ENCODE measurements around the gene MB21D2.
"Not testable (repeated sequence)": the region's sequence is repeated elsewhere in the genome, so short reads cannot be mapped to it uniquely, and the experiment has no call there.

Gene MB21D2

DNA sequence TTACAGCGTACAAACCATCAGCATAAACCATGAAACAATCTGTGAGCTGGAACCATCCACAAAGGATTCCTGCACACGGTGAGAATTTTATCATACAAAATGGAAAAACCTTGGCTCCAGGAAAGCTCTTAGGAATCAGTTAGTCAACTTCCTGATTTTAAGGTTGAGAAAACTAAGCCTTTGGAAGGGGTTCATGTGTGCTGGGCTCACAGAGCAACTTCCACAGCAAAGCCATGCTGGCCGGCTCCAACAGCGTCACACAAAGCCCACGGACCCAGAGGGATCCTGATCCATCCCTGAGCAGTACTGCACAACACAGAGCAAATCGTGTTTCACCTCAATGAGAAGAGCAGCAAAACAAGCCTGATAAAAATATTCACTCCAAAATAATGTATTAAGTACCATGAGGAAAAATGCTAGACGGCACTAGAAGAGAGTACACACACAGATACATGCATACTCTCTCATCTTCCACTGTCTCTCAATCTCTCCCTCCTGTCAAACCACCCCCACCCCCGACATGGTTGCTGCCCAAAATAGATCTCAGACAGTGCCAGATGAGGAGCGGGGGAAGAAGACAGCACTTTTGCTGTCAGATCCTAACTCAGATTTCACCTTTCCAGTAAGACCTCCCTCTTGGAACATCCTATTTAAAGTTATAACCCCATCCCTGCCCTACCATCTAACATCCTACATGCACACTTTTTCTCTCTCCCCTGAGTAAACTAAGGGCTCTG lies 58.6 kb downstream of the MB21D2 start:
- DNase-seq: no peak

DNA sequence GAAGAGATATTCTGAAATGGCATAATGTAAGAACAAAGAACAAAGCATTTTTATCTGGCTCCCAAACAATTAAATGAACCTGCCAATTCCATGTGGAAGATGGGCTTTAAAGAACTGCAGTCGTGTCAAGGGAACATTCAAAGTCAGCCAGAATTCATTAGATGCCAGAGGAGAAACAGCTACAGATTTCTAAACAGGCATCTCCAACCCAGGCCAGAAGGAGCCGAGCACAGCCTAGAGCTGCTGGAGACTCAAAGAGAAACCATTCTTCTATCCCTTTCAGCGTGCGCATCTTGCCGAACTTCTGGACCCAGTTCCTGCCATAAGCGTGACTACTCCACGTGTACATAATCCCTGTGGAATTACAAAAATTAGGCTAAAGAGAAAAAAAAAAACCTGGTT lies 60.4 kb downstream of the MB21D2 start:
- no peak for DNase-seq

DNA sequence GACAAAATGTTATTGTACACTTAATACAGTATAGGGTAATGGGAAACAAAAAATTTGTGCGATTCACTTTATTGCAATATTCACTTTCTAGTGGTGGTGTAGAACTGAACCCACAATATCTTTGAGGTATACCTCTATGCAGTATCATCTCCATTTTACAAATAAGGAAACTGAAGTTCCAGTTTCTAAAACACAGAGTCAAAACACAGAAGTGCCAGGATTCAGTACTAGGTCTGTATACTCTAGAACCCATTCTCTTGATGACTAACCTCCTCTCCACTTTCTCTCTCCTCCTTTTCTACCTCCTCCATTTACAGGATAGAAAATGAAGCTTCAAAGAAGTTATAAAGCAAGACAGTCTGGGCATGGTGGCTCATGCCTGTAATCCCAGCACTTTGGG lies 62.2 kb downstream of the MB21D2 start:
- DNase-seq: no peak

DNA sequence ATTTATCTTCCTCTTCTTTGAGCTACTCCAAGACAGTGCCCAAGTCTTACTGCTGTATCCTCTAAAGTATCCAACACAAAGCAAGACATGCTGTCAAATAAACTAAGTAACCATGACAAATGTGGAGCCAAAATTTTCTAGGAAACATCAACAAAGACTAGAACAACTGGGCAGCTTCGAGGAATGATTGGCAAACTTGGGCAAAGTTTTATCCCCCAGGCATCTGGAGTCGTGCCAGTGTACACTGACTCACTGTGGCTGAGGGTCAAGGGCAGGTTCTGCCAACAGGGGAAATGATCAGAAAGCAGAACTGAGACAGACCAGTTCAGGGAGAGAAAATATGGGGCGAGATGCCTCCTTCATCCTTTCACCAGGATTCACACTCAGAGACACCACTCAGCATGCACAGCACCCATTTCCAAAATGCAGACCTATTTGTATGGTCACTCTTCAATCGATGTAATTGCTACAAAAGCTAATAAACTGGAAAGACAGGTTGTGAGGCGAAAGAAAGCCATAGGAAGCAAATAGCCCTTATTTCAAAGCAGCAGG lies 65.8 kb downstream of the MB21D2 start:
- DNase-seq: no peak

DNA sequence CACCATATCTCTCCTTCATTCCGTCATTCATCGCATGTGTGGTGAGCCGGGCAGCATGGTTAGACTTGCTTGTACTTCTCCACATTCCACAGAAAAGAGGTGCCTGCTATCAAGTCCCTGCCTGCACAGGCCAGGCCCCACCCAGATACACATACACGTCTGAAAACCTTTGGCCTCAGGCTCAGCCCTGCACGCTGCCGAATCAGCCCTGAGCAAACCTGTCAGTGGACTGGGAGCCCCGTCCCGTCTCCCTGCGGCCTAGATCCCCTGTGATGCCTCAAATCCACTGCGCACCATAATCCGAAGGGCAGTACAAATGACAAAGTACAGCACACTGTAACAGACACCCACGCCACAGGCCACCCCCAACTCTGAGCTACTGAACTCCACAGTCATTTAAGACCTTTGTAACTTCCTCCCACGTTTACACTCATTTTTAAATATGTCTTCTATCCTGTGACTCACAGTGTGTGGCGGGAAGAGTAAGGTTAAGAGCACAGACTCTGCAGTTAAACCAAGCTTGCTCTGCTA lies 67.1 kb downstream of the MB21D2 start:
- no peak for DNase-seq

DNA sequence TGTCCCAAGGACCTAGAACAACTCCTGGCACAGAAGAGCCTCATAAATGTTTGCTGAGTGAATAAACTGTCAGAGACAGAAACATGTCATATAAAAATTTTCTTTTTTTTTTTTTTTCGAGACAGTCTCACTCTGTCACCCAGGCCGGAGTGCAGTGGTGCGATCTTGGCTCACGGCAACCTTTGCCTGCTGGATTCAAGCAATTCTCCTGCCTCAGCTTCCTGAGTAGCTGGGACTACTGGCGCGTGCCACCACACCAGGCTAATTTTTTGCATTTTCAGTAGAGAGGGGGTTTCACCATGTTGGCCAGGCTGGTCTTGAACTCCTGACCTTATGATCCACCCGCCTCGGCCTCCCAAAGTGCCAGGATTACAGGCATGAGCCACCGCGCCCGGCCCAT lies 67.8 kb downstream of the MB21D2 start:
- DNase-seq: not testable (repeated sequence)

DNA sequence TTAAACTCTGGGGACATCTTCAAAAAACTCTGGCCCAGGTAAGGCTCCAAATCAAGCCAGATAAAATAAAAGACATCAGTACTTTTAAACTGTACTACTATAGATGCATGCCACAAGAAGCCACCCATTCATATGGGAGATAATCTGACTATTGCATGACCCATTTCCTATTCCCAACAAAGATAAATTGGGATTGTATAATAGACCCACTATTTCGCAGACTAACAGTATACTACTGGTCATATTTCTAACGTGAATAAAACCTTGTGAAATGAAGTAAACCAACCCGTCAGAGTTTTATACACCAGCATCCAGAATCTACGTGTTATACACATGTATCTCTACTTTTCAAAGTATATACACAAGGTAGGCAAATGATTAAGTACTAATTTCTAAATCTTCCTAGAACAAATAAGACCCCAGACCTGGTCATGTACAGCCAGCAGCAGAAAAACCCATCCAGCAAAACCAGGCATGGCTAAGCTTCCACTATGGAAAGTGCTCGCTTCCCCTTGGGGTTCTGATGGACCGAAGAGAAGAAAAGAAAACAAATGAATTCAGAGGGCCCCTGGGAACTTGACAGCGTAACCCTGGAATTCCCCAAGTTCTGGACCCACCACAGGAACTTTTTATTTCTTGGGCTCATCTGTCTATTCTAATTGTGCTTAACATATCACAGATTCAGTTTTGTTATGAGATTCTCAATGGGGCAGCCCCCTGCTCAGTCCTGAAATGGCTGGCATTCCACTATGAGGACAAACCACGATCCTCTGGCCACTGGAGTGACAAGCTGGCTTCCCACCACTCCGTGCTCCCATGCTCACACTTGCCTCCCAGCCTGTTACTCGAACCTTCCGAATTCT lies 69.1 kb downstream of the MB21D2 start:
- DNase-seq: no peak

DNA sequence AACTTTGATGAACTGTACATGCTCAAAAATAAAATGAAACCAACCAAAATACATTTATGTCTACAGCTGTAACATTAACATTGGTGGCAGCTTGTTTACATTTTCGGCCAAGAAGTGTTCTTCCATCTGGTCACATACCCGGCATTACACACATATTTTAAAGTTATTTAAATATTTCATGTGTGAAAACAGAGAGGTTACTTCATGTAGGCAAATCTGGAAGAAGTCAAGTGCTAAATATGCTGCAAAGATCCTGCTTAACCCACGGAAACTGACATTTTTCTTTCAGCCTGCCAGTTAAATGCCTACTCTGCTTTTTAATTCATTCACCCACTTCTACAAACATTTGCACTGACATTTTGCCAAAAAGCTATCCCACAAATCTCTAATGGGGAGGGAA lies 69.7 kb downstream of the MB21D2 start:
- DNase-seq: no peak

DNA sequence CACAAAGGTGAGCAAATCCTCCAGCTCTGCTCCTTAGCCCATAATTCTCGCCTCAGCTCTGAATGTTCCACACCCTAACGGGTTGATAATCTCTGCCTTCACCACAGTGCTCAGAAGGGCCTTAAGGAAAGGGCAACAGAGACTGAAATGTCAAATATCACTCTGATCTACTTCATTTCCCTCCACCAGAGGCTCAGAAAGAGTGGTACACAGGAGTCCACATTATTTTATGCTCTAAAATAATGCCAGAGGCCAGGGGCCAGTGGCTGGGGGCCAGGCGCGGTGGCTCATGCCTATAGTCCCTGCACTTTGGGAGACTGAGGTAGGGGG lies 72.2 kb downstream of the MB21D2 start:
- DNase-seq: no peak

DNA sequence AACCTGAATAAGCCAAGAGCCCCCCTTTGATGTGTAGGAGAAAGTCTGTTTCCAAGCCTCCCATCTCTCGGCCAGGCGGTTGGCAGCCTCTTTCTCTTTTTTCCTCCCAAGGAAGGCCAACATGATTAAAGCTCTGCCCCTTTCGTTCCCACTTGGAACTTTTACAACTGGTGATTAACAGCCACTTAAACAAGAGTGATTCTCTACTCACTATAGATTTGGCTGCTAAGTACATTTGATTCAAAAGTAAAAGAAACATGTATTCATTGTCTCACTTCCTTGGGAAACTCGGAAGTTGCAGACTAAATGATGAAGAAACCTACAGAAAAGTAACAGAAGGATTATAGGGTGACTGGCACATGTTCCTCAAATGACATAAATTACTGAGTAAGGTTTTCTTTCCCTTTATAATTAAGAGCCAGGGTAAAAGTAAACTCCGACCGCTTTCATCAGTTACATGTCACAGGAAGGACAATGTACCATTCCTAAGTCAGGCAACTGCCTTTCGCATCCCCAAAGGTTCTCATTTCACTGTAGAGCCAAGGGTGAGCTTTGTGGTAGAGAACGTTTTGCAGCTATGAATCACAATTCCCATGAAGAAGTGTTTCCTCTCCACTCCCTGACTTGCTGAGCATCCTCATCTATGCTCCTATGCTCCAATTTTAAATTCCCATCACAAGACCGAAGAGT lies 72.7 kb downstream of the MB21D2 start:
- DNase-seq: no peak

DNA sequence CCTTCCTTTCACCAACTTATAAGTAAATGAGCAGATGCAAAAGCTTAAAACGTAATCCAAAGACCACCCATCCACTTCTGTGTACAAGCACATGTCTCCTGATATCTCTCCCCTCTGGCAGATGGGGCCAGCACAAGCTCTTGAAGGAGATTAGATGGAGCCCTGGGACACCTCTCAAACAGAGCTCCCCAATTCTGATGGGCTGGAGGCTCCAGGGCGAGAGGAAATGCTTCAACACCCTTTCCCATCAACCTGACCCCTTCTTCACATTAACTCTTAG lies 73.2 kb downstream of the MB21D2 start:
- no peak for DNase-seq

DNA sequence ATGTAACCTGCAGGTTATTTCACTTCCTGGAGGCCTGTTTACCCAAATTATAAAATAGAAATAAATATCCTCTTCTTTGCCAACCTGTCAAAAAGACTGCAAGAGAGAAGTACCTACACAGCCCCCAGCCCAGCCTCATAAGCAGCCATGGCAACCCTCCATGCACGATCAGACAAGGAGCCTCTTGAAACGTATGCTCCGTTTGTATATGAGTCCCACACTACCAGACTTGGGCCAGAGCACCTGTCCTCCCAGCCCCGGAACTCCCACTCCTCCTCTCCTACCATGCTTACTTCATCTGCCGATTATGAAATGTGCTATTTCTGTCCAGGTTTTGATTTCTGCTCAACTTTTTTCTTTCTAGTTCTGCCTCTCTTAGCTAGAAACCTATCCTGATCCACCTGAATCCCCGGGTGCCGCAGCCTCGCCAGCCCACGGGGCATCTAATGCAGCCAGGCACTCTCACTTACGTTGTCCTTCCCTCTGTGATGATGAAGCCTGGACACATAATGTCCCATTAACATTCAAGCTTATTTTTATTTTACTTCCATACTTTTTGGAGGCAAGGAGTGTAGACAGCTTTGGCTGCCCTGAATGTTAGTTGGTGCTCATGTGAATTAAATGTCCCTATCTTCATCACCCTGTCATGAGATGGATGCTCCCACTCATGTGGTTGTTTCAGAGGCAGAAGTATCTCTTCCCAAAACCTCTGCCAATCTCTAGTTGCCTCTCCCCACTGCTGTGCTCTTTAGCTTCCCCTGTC lies 73.8 kb downstream of the MB21D2 start:
- no peak for DNase-seq

DNA sequence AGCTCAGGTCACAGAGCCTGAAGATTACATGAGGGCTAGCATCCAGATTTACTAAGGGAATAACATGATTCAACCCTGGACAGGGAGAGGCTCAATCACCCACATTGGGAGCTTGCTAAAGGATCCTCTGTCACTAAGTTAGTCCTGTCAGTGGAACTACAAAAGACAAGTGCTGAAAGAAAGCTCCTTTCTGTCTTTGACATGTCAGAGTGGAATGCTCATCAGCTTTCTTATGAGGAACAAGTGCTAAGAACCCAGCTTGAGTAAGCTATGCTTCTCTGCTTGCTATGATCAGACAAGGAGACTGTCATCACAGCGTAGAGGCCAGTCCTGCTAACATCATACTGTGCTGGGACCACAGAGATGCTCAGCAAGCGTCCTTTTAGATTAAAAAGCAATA lies 74.5 kb downstream of the MB21D2 start:
- DNase-seq: no peak

DNA sequence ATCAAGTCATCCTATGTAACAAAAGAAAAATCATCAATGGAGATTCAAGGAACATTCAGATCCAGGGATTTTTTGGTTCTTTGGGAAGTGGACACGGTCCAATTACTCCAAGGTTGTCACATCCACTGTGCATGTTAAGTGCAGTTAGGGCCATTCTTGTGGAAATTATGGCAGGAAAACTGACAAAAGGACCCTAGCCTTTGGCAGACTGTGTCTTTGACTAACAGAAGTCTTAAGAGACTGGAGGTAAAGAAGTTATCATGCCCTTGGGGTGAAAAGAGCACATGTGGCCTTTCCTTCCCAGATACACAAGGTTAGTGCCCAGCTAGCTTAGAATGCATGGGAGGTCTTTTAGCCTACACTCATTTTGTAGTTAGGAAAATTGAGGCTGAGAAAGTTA lies 74.9 kb downstream of the MB21D2 start:
- DNase-seq: no peak

DNA sequence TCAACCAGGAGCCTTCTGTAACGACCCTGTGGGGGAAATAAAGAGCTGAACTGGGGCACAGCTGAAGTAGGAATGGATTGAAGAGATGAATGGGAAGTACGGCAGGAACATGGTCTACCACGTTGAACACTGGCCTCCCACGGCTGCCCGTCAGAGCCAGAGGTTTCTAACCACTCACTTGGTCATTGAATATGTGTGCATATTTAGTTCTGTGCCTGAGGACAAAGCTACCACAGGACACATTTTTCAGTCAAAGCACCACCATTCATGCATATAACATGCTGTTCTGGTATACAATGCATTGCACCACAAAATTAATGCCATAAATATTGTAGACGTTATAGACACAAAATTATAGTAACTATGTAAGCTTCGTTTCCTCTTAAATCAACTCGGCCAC lies 75.5 kb downstream of the MB21D2 start:
- DNase-seq: no peak

DNA sequence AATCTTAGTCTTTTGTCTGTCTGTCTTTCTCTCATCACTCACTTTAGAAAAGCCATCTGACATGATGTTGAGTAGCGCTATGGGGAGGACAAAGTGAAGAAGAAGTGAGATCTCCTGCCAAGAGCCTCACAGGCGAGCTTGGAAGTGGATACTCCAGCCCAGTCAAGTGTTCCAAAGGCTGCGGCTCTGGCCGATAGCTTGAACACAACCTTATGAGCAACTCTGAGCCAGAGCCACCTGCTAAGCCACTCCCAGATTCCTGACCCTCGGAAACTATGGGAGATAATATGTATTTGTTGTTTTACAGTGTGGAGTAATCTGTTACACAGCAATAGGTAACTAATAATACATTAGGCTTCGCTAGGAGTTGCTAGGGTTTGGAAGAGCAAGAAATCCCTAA lies 76.2 kb downstream of the MB21D2 start:
- no peak for DNase-seq

DNA sequence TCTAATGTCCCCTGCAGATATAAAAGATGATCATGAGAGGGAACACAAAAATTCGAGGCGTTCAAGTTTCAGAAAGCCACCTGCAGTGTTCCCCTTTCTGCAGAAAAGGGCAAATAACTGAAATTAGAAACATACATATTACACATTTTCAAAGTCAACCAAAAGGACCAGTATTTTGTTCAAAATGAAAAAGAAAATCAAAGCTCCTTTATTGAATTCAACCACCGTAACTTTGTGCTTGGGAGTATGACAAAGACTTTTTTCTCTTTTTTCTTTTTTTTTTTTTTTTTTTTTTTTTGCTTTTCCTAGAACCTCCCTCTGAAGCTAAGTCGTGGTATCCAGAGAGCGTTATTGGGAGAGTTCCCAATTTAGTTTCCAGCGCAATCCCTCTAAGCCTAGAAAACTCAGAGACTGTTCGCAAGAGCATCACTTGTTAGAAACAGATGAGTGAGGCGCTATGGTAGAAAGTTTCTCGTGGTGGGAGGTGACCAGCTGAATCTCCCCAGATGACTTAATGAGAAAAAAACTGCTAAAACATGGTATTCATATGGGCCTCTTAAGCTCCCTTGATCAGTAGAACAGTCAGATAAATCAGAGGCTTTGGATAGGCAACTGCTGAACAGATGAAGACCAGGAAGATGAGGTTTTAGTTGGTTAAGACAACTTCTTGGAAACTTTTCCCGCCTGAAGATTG lies 77.4 kb downstream of the MB21D2 start:
- no peak for DNase-seq

DNA sequence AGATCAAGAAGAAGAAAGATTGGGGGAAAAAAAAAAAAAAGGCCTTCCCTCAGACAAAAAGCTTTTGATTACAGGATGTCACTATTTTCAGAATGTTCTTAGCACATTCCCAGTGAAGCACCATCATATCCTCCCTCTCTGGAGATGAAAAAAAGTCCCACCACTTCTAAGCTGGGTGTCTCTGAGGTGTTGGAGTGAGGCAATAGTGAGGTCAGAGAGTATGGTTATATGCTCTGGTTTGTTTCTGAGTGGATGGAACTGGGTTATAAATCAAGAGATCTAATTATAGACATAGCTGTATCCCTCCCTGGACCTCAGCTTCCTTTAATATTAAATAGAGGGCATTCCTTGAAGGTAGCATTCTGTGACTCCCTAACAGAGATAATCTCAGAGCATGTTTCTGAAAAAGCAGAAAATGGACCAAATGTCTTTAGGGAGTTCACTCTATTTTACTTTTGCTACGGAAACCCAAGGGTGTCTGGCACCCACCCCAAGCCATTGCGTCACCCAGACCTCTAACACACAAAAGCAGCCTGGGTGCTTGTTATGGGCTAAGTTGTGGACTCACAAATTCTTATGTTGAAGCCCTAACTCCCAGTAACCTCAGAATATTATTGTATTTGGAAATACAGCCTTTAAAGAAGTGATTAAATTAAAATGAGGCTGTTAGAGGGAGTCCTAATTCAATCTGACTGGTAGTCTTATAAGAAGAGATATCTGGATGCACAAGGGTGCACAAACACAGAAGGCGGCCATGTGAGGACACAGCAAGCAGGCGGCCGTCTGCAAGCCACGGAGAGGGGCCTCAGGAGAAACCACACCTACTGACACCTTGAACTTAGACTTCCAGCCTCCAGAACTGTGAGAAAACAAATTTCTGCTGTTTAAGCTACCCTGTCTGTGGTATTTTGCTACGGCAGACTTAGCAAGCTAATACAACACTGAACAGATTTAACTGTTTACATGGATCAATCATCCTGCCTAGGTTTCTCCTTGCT lies 81.5 kb downstream of the MB21D2 start:
- DNase-seq: no peak

DNA sequence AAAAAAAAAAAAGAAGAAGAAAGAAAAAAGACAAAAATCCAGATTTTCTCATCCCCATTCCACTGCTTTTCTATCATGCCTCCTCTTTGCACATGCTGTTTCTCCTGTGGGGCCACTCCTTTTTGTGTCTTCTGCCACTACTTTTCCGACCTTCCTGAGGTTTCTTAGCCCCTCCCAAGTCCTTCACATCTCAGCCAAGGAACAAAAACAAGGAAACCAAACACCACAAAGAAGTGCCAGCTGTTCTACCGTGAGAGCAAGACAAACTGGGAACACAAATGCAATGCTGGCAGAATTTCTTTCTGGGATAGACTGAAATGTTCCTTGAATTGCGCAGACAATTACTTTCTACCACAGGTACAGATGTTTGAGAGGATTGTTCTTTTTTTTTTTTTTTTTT lies 83.2 kb downstream of the MB21D2 start:
- DNase-seq: no peak

DNA sequence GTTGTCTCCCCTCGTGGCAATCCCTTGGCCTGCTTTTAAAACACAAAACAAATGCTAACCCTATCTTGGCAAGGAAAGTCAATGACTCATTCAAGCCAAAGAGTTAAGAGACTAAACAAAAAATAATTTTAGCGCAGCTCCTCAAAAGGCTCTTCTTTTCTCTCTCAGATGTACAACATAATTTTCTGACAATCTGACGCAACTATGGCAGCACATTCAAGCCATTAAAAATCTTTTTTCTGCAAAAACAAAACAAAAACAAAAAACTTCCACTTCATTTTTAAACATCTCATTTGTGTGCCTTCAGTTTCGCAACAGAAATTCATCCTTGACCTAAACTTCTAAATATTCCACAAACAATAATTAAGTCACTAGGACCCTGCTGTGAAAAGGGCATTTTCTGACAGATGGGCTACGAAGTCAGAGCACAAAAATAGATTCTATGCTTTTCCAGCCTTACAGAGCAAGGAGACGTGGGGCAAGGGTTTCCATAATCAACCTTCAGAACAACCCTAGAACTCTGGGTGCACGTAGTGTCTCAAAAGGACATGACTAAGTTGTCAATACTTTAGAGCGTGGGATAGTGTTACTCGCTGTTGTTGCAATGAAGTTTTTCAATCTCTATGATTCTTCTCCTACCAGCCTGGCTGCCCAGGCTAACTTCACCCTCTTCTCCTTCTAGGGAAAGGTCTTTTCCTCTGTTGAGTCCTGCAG lies 84.3 kb downstream of the MB21D2 start:
- no peak for DNase-seq

Measured in activated CD4-positive, alpha-beta T cell treated with anti-CD3 and anti-CD28 coated beads for 1 hour (primary cell).